Adrenal gland (tissue), 5 donors: ENCODE measurements around the gene CCDC63.

ENCODE experiments used
- POLR2A ChIP-seq, 2 donors: fragments of 450-650 bp; IDR thresholded peaks; one replicate each; pipeline ENCODE4 v1.6.1; 2017; ENCODE audit warnings: antibody characterized with exemption in 2 of 2, mild to moderate bottlenecking in 2 of 2, moderate library complexity in 1 of 2
- TF ChIP-seq, protein P1 (sequence below), 6 experiments: fragments of 450-650 bp in 4 of 6; fragments of 200-600 bp in 2 of 6; sonication (generic) in 1 of 6; IDR thresholded peaks; 1 replicate in 5 of 6; 2 replicates in 1 of 6; pipeline versions ENCODE4 v1.5.1 to v1.8.0; 2016 to 2021; ENCODE audit warnings: antibody characterized with exemption in 6 of 6, mild to moderate bottlenecking in 2 of 6, moderate library complexity in 1 of 6
- donor health status: DM: no; HTN: no; CAD: no.

GRCh38 chr12:110829308-110829707 is 17.5 kb upstream of the CCDC63 start:
- TF ChIP-seq, protein P1, sequence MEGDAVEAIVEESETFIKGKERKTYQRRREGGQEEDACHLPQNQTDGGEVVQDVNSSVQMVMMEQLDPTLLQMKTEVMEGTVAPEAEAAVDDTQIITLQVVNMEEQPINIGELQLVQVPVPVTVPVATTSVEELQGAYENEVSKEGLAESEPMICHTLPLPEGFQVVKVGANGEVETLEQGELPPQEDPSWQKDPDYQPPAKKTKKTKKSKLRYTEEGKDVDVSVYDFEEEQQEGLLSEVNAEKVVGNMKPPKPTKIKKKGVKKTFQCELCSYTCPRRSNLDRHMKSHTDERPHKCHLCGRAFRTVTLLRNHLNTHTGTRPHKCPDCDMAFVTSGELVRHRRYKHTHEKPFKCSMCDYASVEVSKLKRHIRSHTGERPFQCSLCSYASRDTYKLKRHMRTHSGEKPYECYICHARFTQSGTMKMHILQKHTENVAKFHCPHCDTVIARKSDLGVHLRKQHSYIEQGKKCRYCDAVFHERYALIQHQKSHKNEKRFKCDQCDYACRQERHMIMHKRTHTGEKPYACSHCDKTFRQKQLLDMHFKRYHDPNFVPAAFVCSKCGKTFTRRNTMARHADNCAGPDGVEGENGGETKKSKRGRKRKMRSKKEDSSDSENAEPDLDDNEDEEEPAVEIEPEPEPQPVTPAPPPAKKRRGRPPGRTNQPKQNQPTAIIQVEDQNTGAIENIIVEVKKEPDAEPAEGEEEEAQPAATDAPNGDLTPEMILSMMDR (IDR thresholded peaks at IDR 0.05), result no peak
- TF ChIP-seq POLR2A (IDR thresholded peaks at IDR 0.05), result no peak
